Right forelimb (tissue), 1 donor: ENCODE measurements around the gene KRT81.
A peak's percentile ranks its signal among the peaks of the same experiment; 100 is the strongest.
"Not testable (repeated sequence)": the region's sequence is repeated elsewhere in the genome, so short reads cannot be mapped to it uniquely, and the experiment has no call there.

ENCODE experiments used
- DNase-seq: peaks from one replicate; pipeline ENCODE4 v3.0.0-alpha.2; 2018

KRT81 gene

GRCh38 chr12:52270541-52271070 lies 20.7 kb downstream of the KRT81 start:
- peak; percentile 34 for DNase-seq

- peak; percentile 11 for DNase-seq
Observed at GRCh38 chr12:52268212-52268611, 23.1 kb downstream of the KRT81 start.

DNA sequence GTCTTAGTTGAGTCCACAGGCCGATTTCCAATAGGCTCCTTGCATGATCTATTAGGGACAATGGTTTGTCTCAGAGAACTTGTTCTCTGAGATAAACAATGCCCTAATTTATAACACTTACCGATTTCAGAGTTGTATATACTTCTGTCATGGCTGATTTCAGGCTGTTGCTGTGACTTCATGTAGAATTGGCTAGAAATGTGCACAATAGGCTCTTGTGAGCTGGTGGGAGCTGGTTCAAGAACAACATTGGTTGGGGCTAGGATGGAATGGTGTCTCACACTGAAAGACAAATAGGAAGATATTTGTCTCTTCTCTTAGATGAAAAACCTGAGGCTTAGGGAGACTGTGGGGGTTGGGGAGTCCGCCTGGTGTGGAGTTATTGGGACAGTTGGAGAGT lies 23.6 kb downstream of the KRT81 start:
- DNase-seq, result no peak

- DNase-seq, result peak; percentile 13
Observed at GRCh38 chr12:52267266-52267665, 24.1 kb downstream of the KRT81 start.

GRCh38 chr12:52266514-52266913 lies 24.8 kb downstream of the KRT81 start:
- DNase-seq, result peak; percentile 43

GRCh38 chr12:52264435-52264825 lies 26.9 kb downstream of the KRT81 start:
- peak; percentile 37 for DNase-seq

DNA sequence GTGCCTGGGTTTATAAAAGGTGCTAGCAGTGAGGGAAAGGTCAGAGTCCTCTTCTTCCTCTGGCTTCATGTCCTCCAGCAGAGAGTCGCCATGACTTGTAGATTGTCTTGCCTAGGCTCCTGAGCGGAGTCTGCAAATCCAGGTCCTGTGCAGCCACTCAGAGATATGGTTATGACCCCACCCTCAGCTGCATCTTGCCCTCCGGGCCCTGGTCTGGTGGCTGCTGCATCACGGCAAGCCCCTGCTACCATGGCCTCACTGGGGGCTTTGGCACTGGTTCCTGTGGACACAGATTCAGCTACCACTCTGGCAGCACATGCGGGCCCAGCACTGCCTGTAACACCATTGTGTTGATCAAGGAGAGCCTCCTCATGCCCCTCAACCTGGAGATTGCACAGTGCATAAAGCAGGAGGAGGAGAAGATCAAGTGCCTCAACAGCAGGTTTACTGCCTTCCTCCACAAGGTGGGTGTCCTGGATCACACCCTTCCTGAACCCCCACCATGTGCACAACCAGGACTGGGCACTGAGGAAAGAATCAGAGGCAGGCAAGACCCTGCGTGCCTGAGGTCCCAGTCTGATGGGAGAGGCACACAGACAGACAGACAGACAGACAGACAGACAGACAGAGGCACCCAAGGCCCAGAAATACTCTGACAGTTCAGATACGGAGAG lies 27.4 kb downstream of the KRT81 start:
- no peak for DNase-seq

- no peak for DNase-seq
Observed at GRCh38 chr12:52262286-52262685, 29.0 kb downstream of the KRT81 start.

DNA sequence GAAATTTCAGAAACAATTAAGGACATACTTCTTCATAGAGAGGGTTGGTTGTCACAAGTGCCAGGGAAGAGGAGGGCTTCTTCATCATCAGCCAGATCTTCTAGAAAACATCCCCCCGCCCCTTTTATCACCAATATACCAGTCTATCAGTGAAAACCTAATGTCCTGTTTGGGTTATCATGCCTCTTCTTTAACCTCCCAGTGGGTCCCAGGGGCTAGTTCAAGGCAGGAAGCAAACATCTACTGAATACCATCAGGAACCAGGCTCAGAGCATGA lies 30.2 kb downstream of the KRT81 start:
- DNase-seq, result no peak

DNA sequence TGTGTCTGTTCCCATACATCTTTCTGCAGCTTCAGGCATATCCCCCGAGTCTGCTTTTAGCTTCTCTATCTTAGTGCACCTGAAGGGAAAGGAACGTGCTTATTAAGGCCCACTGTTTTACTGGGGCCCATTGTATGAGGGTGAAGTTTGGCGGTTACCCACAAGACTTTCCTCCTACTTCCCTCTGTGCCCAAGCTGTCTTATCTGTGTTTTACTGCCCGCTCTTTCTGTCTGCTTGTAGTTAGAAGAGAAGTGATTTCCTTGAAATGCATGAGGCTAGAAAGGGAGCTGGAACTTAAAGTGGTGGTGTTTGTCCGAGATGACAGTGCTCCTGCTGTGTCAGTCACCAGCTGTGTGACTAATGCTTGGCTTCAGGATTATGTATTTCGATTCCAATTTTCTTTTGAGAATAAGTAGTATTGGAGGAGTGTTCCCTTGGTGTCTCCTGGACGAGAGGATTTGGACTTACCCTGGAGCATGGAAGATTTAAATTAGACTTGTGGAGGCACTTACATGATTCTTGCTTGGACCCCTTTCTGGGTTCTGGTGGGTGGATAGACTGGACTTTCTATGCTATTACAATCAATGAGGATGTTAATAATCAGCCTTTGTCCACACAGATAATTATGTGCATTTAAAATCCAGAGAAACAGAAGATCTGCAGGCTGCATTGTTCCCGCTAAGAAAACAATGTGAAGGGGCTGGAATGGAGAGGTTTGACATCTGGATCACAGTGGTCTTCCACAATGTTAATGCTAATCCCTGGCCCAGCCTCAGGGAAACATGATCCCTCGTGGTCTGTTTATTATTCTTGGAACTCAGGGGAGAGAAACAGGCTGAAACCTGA lies 30.8 kb downstream of the KRT81 start:
- peak; percentile 36 for DNase-seq

- DNase-seq, result peak; percentile 21
Observed at GRCh38 chr12:52259657-52260243, 31.6 kb downstream of the KRT81 start.

GRCh38 chr12:52258335-52258901 lies 32.9 kb downstream of the KRT81 start:
- peak; percentile 62 for DNase-seq

- not testable (repeated sequence) for DNase-seq
Observed at GRCh38 chr12:52257922-52258321, 33.4 kb downstream of the KRT81 start.

GRCh38 chr12:52257074-52257551 lies 34.2 kb downstream of the KRT81 start:
- DNase-seq, result peak; percentile 19

- no peak for DNase-seq
Observed at GRCh38 chr12:52256584-52256935, 34.8 kb downstream of the KRT81 start.

DNA sequence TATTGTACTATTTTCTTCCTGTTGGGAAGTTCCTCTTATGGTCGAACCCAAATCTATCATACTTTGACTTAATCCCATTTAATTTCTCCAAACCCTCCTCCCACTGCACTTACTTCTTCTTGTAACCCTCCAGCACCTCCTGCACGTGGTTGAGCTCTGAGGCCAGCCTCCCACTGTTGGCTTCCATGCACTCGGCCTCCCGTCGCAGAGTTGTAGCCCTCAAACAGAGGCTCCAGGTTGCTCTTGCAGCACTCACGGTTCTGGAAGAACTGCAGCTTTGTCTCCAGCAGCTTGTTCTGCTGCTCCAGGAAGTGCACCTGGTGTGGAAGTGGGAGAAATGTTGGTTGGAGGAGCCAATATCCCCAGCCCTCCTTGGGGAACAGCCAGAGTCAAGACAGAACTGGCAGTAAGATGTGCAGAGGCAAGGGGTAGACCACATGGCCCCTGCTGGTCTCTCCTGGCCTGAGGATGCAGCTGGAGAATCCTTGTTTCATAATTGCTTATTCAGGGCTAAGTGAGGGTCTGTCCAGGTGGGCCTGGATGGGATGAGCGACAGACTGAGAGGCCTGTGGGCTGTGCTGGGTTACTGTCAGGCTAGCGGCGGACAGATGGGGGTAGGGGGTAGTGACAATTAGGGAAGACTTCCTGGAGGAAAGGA lies 35.3 kb downstream of the KRT81 start:
- no peak for DNase-seq

GRCh38 chr12:52254965-52255751 lies 36.2 kb downstream of the KRT81 start:
- DNase-seq, result no peak

GRCh38 chr12:52254180-52254964 lies 37.0 kb downstream of the KRT81 start:
- DNase-seq, result no peak

- DNase-seq, result no peak
Observed at GRCh38 chr12:52253391-52254179, 37.7 kb downstream of the KRT81 start.

GRCh38 chr12:52252728-52253343 lies 38.5 kb downstream of the KRT81 start:
- DNase-seq, result no peak
